Astrocyte (in vitro differentiated cells and primary cell): ENCODE measurements around the gene GRIN2A.

Source experiments
- EZH2 ChIP-seq: IDR thresholded peaks from 2 replicates; pipeline ENCODE4 v1.6.1; 2012; ENCODE audit warnings: mild to moderate bottlenecking, low read length, inconsistent platforms; ENCODE audit not compliant: insufficient read depth
- TF ChIP-seq, protein P1 (sequence below): IDR thresholded peaks from 2 replicates; pipeline ENCODE4 v1.5.1; 2011; ENCODE audit warnings: low read depth, mild to moderate bottlenecking, inconsistent platforms, low read length, moderate library complexity; ENCODE audit not compliant: insufficient read depth

- TF ChIP-seq, protein P1, sequence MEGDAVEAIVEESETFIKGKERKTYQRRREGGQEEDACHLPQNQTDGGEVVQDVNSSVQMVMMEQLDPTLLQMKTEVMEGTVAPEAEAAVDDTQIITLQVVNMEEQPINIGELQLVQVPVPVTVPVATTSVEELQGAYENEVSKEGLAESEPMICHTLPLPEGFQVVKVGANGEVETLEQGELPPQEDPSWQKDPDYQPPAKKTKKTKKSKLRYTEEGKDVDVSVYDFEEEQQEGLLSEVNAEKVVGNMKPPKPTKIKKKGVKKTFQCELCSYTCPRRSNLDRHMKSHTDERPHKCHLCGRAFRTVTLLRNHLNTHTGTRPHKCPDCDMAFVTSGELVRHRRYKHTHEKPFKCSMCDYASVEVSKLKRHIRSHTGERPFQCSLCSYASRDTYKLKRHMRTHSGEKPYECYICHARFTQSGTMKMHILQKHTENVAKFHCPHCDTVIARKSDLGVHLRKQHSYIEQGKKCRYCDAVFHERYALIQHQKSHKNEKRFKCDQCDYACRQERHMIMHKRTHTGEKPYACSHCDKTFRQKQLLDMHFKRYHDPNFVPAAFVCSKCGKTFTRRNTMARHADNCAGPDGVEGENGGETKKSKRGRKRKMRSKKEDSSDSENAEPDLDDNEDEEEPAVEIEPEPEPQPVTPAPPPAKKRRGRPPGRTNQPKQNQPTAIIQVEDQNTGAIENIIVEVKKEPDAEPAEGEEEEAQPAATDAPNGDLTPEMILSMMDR = no peak
- TF ChIP-seq EZH2 = no peak
These were observed 60.3 kb downstream of the GRIN2A start for GRCh38 chr16:10121897-10122425.
